Upper lobe of right lung (tissue), 1 donor: ENCODE measurements around the gene PEX26. TPM values are rescaled to one million over a fixed set of nuclear protein-coding genes. Genes with fewer than 3 reads are reported as not detected.
A peak's percentile ranks its signal among the peaks of the same experiment; 100 is the strongest.
"Not testable (repeated sequence)": the region's sequence is repeated elsewhere in the genome, so short reads cannot be mapped to it uniquely, and the experiment has no call there.

Experiments
- ATAC-seq: fragments of 200-7000 bp; cut with Tn5 transposase; one replicate; pipeline ENCODE4 v1.9.1; 2020; ENCODE audit warnings: mild to moderate bottlenecking, moderate library complexity
- DNase-seq: peaks from one replicate; pipeline ENCODE4 v3.0.0-alpha.2; 2020
- H3K27ac ChIP-seq: fragments of 200-600 bp; one replicate; pipeline ENCODE4 v1.8.0; 2022
- H3K27me3 ChIP-seq: fragments of 200-600 bp; one replicate; pipeline ENCODE4 v1.8.0; 2022; ENCODE audit warnings: mild to moderate bottlenecking
- H3K36me3 ChIP-seq: fragments of 200-600 bp; one replicate; pipeline ENCODE4 v1.8.0; 2022
- H3K4me1 ChIP-seq: fragments of 200-600 bp; one replicate; pipeline ENCODE4 v1.8.0; 2022
- H3K4me3 ChIP-seq: fragments of 200-600 bp; one replicate; pipeline ENCODE4 v1.8.0; 2022; ENCODE audit warnings: mild to moderate bottlenecking
- H3K9me3 ChIP-seq: fragments of 200-600 bp; one replicate; pipeline ENCODE4 v1.8.0; 2022
- CTCF ChIP-seq: fragments of 200-600 bp; IDR thresholded peaks from one replicate; pipeline ENCODE4 v1.8.0; 2022; ENCODE audit warnings: antibody characterized with exemption
- intact Hi-C: fragments of 100-400 bp; cut with DNase I; formaldehyde crosslinking; loops from one replicate; pipeline ENCODE4 v1.11.0; 2022
- total RNA-seq: library from RNA; stranded (reverse); fragmentation: NEBNext Ultra II Directional; extraction: Animal tissue kit (Norgen Biotek cat#: 25700); gene quantifications from one replicate; pipeline ENCODE4 v1.2.1, GENCODE V29; 2021
- donor health status: DM: no; HTN: yes; CAD: no; lungs with severe emphysema.

The PEX26 gene
- total RNA-seq, 1 donor from 2014 or later, result 35.5 TPM

GRCh38 chr22:18067548-18068341 lies 10.0 kb upstream of the PEX26 start:
- Histone ChIP-seq H3K27ac (no peak overlapping the region), H3K9me3 (no peaks in the 10 kb centered on the region), H3K4me3 (no peak overlapping the region), H3K4me1 (no peaks in the 10 kb centered on the region), H3K27me3 (peaks cover 17% of the 10 kb centered on the region), H3K36me3 (no peaks in the 10 kb centered on the region)
- ATAC-seq (no peak), DNase-seq (peak; percentile 47)
- no peak for TF ChIP-seq CTCF
- intact Hi-C loops, result no loop called here

GRCh38 chr22:18068381-18068988 lies 9.3 kb upstream of the PEX26 start:
- intact Hi-C loops, result no loop called here
- ATAC-seq, result no peak
- no peaks in the 10 kb centered on the region for H3K4me1 ChIP-seq

GRCh38 chr22:18069041-18069440 lies 8.7 kb upstream of the PEX26 start:
- Histone ChIP-seq H3K9me3 (no peaks in the 10 kb centered on the region), H3K36me3 (no peaks in the 10 kb centered on the region), H3K4me3 (no peak overlapping the region), H3K27ac (no peak overlapping the region), H3K27me3 (peaks cover 17% of the 10 kb centered on the region), H3K4me1 (no peaks in the 10 kb centered on the region)
- peak; percentile 0 for DNase-seq
- TF ChIP-seq CTCF, result no peak
- intact Hi-C loops, result no loop called here
- no peak for ATAC-seq

More at GRCh38 chr22:18068381-18068988, 9.3 kb upstream of the PEX26 start:
- H3K27me3 ChIP-seq, result peaks cover 17% of the 10 kb centered on the region
- peak; percentile 10 for DNase-seq
- no peak overlapping the region for H3K27ac ChIP-seq
- H3K9me3 ChIP-seq, result no peaks in the 10 kb centered on the region
- no peaks in the 10 kb centered on the region for H3K36me3 ChIP-seq
- no peak for TF ChIP-seq CTCF
- no peak overlapping the region for H3K4me3 ChIP-seq

- intact Hi-C loops, result loop anchor here (10.0 kb wide), 2 partner anchors 85 to 165 kb away; no protein-coding TSS in a partner anchor
- DNase-seq (no peak), ATAC-seq (no peak)
- Histone ChIP-seq H3K4me3 (no peak overlapping the region), H3K9me3 (no peaks in the 10 kb centered on the region), H3K27me3 (peaks cover 11% of the 10 kb centered on the region), H3K4me1 (no peaks in the 10 kb centered on the region), H3K36me3 (no peaks in the 10 kb centered on the region), H3K27ac (no peak overlapping the region)
- no peak for TF ChIP-seq CTCF
Observed at GRCh38 chr22:18070041-18070440, 7.7 kb upstream of the PEX26 start.

- H3K4me1 ChIP-seq, result peaks cover 2% of the 10 kb centered on the region
- H3K27me3 ChIP-seq, result peaks cover 4% of the 10 kb centered on the region
- intact Hi-C loops, result loop anchor here (10.0 kb wide), 2 partner anchors 86 to 166 kb away; no protein-coding TSS in a partner anchor
- ATAC-seq (no peak), DNase-seq (peak; percentile 25)
- H3K9me3 ChIP-seq, result no peaks in the 10 kb centered on the region
- TF ChIP-seq CTCF, result no peak
- no peak overlapping the region for H3K27ac ChIP-seq
- H3K36me3 ChIP-seq, result no peaks in the 10 kb centered on the region
- H3K4me3 ChIP-seq, result no peak overlapping the region
Observed at GRCh38 chr22:18070556-18071306, 7.1 kb upstream of the PEX26 start.

GRCh38 chr22:18071307-18071967 lies 6.4 kb upstream of the PEX26 start:
- intact Hi-C loops, result loop anchor here (10.0 kb wide), 2 partner anchors 87 to 167 kb away; no protein-coding TSS in a partner anchor
- not testable (repeated sequence) for H3K27ac ChIP-seq, ATAC-seq

More at GRCh38 chr22:18071307-18071967, 6.4 kb upstream of the PEX26 start:
- not testable (repeated sequence) for H3K4me3 ChIP-seq, H3K36me3 ChIP-seq, H3K27me3 ChIP-seq, H3K4me1 ChIP-seq, H3K9me3 ChIP-seq
- DNase-seq, result peak; percentile 0
